AG08396 (cell line): ENCODE results near the gene TBKBP1.
"Not testable (repeated sequence)": the region's sequence is repeated elsewhere in the genome, so short reads cannot be mapped to it uniquely, and the experiment has no call there.

Source experiments
- DNase-seq: peaks from one replicate; pipeline ENCODE4 v3.0.0; 2012; ENCODE audit warnings: low spot score, mixed read lengths

Gene TBKBP1

GRCh38 chr17:47731396-47731795 is 37.4 kb downstream of the TBKBP1 start:
- no peak for DNase-seq

DNA sequence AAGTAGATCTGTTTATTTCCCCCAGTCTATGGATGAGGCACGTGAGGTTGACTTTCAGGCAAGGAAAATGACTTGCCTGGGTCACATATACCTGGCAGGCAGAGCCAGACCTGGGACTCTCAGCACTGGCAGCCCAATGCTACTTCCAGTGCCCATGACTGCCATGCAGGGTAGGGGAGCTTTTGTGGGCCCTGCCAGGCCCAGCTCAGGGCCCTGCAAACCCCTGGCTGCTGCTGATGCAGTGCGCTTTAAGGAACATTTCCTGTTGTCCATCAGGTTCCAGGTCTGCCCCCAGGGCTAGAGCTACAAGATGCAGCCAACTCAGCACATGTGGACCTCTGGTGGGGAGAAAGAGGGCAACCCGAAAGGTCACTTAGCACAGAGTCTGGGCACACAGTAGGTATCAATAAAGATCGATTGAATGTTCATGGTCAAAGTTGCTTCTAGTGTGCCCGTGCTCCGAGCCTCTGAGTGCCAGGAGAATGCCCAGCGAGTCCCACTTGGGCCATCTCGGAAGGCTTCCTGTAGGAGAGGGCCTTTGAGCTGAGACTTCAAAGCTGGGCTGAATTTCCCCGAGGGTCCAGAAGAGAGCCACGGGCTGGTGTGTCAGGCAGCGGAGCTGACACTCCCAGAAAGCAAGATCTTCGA is 38.6 kb downstream of the TBKBP1 start:
- no peak for DNase-seq

DNA sequence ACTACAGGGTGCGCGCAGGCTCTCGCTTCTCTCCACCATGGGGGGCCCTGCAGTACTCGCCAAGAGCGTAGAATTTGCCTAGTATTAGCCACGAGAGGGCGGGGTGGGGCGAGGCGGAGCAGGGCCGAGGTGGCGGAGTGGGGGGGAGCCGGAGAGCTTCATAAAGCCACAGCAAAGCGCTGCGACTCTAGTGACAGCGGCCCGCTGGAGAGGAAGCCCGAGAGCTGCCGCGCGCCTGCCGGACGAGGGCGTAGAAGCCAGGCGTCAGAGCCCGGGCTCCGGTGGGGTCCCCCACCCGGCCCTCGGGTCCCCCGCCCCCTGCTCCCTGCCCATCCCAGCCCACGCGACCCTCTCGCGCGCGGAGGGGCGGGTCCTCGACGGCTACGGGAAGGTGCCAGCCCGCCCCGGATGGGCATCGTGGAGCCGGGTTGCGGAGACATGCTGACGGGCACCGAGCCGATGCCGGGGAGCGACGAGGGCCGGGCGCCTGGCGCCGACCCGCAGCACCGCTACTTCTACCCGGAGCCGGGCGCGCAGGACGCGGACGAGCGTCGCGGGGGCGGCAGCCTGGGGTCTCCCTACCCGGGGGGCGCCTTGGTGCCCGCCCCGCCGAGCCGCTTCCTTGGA is 39.2 kb downstream of the TBKBP1 start, which contains the start of gene TBX21:
TSS of gene TBX21 (plus strand) at position 190 of the 627 bp plus-strand sequence. CDS start at position 409, 219 bp downstream.
- DNase-seq = peak; percentile 51

GRCh38 chr17:47733674-47734410 is 39.9 kb downstream of the TBKBP1 start:
- DNase-seq = no peak

- DNase-seq = no peak
These were observed 41.1 kb downstream of the TBKBP1 start for GRCh38 chr17:47735139-47735464.

GRCh38 chr17:47735536-47736011 is 41.6 kb downstream of the TBKBP1 start:
- DNase-seq = no peak

DNA sequence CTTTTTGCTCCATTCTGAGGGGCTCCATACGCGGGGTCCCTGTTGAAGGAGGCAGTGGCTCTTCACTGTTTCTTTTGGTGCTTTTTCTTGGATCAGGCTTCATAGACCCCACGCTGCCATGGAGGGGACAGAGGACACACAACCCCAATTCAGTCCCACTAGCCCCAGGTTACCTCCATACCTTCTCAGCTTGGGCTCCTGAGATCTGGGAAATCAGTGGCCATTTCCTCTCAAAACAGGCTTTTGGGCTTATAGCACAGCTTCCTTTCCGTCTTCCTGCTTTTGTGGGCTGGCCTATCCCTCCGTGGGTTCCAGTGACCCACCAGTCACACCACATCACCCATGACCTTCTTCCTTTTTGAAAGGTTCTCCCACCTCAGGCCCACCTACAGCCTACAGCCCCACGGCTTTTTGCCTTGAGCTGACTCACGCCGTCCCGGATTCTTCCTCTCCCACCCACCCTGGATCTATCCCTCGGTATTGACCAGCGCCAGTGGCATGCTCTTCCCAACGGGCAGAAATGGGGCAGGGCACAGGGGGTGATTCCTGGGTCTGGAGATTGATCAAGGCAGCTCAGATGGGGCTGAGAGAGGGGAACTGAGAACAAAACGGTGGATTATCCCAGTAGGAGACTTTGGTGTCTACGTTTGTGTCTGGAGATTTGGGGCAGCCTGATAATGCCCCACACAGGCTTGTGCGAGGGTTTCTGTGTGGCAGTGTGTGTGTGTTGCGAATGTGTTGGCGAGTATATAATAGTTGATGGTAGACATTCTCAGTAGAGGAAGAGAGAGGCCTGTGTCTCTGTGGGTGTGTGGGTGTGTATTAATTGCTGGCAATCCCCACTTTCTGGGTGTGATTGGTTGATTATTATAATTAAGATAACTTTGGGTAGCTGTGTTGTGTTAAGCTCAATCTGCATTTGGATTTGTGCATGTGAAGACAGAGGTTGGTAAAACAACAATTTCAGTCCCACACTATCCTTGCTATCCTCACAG is 42.8 kb downstream of the TBKBP1 start:
- no peak for DNase-seq

DNA sequence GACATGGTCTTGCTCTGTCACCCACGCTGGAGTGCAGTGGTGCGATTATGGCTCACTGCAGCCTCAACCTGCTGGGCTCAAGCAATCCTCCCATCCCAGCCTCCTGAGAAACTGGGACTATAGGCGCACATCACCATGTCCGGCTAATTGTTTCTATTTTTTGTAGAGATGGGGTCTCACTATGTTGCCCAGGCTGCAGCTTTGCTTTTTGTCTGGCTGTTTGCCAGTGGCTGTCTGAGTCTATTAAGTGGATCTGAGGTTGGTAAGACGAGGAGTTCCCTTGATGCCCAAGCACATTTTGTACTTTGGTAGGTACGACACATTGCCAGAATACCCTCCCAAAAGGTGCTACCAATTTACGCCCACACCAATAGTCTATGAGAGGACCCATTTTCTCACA is 44.2 kb downstream of the TBKBP1 start:
- no peak for DNase-seq

GRCh38 chr17:47739150-47739549 is 45.2 kb downstream of the TBKBP1 start:
- no peak for DNase-seq

- DNase-seq = not testable (repeated sequence)
These were observed 46.0 kb downstream of the TBKBP1 start for GRCh38 chr17:47739945-47740344.

- DNase-seq = no peak
These were observed 47.3 kb downstream of the TBKBP1 start for GRCh38 chr17:47741109-47741792.

GRCh38 chr17:47741793-47742145 is 47.8 kb downstream of the TBKBP1 start:
- DNase-seq = peak; percentile 10

GRCh38 chr17:47742319-47743181 is 48.6 kb downstream of the TBKBP1 start:
- DNase-seq = peak; percentile 9

- no peak for DNase-seq
These were observed 50.4 kb downstream of the TBKBP1 start for GRCh38 chr17:47744168-47745036.

DNA sequence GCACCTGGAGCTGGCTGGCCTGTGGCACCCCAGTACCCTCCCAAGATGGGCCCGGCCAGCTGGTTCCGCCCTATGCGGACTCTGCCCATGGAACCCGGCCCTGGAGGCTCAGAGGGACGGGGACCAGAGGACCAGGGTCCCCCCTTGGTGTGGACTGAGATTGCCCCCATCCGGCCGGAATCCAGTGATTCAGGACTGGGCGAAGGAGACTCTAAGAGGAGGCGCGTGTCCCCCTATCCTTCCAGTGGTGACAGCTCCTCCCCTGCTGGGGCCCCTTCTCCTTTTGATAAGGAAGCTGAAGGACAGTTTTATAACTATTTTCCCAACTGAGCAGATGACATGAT is 51.0 kb downstream of the TBKBP1 start:
- peak; percentile 8 for DNase-seq

DNA sequence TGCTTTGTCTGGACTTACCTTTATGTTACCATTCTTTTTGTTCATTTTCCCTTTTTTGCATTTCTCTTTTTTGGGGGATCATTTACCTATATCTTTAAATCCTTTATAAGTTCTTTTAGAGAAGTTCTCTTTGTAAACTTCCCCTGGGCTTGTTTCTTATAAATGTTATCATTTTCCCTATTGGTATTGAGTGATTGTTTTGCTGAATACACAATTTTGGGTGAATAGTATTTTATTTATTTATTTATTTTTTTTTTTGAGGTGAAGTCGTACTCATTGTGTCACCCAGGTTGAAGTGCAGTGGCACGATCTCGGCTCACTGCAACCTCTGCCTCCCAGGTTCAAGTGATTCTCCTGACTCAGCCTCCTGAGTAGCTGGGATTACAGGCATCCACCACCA is 57.5 kb downstream of the TBKBP1 start:
- no peak for DNase-seq

DNA sequence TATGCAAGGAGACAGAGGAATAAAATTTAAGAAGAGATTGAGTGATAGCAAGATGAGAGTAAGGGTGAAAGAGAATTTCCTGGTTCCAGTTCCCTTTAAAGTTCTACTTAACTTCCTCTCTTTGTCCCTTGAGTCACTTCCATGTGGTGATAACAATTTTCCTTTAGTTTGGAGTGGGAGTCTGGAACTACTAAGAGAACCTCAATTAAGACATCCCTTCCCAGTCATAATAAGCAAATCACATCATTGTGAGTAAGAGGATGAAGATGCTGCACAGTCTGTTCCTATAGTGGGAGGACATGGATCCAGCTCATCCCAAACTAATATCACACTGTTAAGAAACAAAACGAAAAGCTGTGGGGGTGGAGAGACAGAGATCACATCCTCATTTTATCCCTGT is 63.4 kb downstream of the TBKBP1 start:
- no peak for DNase-seq

DNA sequence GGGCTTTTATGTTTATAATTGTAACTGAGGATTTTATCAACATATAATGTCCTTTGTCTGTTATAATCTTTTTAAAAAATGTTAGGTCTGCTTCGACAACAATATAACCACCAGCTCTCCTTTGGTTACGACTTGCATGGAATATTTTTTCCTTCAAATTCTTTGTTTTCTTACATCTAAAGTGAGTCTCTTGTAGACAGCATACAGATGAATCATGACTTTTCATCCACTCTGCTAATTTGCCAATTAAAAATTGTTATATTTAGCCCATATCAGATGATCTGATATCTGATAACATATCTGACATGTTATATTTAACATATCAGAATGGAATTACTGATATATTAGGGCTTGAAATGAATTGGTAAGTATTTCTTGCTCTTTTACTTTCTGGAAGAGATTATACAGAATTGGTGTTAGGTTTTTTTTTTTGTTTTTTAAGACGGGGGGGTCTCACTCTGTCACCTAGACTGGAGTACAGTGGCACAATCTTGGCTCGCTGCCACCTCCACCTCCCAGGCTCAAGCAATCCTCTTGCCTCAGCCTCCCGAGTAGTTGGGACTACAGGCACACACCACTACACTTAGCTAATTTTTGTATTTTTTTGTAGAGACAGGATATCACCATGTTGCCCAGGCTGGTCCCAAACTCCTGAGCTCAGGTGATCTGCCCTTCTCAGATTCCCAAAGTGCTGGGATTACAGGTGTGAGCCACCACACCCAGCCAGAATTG is 66.6 kb downstream of the TBKBP1 start:
- no peak for DNase-seq
